DMS 273 (cell line): ENCODE measurements around the gene FAHD2A.
"Not testable (repeated sequence)": the region's sequence is repeated elsewhere in the genome, so short reads cannot be mapped to it uniquely, and the experiment has no call there.

ENCODE experiments used
- DNase-seq: peaks from one replicate; lab custom pipeline; 2025; ENCODE audit not compliant: unreplicated experiment; lab: John Stamatoyannopoulos, UW

FAHD2A gene, protein sequence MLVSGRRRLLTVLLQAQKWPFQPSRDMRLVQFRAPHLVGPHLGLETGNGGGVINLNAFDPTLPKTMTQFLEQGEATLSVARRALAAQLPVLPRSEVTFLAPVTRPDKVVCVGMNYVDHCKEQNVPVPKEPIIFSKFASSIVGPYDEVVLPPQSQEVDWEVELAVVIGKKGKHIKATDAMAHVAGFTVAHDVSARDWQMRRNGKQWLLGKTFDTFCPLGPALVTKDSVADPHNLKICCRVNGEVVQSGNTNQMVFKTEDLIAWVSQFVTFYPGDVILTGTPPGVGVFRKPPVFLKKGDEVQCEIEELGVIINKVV

DNA sequence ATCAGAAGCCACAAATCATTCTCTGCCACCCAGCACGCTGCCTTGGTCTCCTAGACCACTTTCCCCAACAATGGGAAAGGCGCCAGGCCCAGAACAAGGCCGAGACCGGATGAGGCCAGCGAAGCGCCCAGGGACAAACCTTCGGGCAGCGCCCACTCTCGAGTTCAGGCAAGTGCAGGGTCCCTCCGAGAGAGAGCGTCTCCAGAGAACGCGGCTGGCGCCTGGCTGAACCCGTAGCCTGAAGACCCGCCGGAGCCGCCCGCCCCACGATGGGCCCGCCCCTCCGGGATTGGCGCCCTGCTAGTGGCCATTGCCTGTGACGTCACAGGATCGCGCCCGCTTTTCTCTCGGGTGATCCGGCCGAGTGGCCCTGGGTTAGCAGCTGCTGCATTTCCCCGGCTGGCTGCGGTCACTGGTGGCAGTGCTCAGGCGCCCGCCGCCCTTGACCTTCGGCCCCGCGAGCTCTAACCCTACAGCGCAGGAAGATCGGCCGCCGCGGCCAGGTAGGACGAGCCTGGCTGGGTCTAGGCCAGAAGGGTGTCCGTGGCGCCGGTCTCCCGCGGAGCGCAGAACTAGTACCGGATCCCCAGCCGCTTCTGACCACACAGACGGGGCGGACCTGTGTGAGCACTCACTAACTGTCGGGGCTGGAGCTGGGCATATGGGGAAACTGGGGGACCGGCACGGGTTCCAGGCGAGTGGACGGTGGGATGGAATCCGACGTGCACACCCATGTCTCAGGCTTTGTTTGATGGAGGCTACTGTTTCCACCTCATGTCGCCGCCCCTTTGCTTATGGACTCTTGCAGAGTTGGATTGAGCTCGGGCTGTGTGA lies at the start of gene FAHD2A:
FAHD2A (plus strand) TSS at position 339 of the 834 bp plus-strand sequence. CDS start 2,851 bp downstream, outside the sequence.
- peak; percentile 97 for DNase-seq

DNA sequence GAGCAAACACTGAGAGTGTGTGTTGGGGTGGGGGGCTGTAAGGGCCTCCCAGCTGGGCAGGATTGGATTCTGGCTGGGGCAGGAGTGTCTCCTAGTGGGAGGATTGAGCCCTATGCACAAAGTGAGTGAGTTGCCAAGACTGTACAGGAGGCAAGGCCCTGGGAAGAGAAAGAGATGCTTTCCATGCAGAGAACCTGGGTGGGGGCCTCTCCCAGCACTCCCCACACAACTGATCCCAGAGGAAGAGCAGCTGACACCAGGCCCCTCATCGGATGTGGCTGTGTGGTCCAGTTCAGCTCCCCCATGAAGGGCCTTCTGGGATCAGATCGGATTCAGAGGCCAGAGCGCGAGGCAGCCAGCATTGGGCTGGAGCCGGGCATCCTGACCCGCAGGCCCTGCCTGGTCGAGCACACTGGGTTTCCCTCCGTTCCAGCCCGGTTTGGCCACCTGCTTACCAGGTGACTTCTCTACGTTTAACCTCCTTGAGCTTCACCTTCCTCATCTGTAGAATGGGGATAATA lies 49.4 kb upstream of the FAHD2A start:
- no peak for DNase-seq

DNA sequence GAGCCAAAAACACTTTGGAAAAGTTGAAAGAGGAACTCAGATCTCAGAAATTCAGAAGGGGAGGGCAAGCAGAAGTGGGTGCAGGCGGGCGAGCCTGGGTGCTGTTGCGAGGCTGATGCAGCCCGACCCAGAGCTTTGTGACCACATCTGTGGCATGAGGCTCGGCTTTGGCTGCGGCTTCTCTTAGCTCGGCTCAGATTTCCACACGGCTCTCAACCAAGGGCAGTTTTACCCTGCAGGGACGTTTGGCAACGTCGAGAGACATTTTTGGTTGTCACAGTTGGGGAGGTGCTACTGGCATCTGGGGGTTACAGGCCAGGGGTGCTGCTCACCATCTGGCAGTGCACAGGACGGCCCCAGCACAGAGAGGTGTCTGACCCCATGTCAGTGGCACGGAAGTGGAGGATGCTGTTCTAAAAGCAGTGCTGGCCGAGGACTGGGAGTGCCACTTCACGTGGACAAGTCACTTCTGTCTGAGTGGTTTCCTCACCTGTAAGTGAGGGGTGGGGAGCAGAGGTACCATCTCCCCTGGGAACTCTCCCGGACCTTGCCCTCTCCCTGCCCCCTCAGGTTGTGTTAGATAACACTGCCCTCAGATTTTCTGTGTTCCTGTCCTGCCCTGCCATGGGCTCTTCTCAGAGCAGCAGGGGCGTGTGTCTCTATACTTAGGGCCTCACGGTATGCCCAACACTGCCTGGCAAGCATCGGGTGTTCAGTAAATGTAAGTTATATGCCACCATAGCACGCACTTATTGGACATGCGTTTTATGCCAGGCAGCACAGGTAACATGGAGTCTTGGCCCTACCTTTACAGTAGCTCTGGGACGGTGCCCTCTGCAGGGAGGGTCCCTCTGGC lies 48.7 kb upstream of the FAHD2A start:
- DNase-seq, result no peak

DNA sequence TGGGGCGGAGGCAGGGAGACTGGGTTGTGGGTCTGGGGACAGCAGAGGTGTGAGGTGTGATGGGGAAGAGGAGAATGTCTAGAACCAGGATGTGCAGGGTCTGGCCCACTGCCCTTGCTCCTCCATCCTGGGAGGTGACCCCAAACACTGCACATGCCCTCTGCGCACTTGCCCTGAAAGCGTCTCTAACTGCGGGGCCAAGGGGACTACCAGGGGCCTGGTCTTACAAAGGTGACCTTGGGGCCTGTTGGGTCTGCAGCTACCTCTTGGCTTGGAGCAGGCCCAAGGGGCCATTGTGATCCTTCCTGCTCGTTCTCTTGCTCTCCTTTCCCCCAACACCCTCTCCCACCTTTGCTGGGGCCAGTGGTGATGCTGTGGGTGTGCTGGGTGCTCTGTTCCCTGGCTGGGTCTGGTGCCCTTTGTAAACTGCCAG lies 48.0 kb upstream of the FAHD2A start:
- no peak for DNase-seq

DNA sequence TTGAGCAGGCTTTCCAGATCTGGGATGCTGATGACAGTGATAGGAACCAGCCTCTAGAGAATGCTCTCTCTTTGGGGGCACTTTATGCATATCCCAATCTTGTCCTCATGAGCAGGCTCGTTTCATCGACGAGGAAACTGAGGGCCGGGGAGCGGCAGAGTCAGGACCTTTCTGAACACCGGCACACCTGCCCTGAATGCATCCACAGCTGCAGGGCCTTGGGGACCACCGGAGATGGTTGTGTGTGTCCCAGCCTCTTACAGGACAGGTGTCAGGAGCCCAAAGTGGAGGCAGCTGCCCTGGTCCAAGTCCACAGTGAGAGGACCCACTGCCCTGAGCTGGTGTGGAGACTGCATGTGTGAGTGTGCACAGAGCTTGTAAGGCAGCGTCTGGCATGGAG lies 47.6 kb upstream of the FAHD2A start:
- DNase-seq, result no peak

DNA sequence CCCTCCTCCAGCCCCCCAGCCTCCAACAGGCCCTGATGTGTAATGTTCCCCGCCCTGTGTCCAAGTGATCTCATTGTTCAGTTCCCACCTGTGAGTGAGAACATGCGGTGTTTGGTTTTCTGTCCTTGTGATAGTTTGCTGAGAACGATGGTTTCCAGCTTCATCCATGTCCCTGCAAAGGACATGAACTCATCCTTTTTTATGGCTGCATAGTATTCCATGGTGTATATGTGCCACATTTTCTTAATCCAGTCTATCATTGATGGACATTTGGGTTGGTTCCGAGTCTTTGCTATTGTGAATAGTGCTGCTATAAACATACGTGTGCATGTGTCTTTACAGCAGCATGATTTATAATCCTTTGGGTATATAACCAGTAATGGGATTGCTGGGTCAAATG lies 47.0 kb upstream of the FAHD2A start:
- not testable (repeated sequence) for DNase-seq

DNA sequence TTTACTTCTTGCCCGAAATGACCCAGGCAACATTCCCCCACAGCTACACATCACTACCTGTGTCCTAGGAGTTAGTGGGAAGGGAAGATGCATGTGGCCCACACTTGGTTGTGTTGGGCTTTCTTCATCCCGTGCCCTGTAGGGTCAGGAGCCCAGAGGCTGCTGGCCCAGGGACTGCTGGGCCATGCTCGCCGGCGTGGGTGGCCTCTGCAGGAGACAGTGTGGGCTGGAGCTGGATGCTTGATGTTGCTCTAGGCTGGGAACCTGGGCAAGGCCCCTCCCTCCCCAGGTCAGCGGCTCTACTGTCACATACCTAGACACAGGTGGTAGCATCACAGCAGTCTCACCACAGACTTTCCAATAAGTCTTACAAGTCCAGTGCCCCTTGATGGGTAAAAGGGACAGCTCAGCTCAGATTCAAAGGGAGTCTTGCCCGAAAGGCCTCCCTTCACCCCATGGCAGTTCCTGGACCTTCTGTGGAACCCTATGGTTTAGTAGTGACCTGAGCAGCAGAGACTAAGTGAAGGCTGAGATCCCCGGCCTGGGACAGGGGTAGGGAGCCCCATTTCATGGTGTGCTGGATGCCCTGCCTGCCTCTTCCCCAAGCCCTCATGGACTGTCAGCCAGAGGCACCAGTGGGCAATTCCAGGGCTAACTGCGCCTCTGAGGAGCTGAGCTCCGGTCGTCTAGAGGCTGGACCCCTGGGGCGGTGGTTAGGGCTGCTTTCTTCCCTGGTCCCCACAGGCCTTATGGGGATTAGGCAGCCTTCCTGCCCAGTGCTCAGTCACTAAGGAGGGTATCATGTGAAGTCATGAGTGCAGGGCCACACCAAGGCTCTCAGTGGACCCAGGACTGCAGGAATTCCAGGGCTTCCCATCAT lies 45.4 kb upstream of the FAHD2A start:
- DNase-seq, result no peak

DNA sequence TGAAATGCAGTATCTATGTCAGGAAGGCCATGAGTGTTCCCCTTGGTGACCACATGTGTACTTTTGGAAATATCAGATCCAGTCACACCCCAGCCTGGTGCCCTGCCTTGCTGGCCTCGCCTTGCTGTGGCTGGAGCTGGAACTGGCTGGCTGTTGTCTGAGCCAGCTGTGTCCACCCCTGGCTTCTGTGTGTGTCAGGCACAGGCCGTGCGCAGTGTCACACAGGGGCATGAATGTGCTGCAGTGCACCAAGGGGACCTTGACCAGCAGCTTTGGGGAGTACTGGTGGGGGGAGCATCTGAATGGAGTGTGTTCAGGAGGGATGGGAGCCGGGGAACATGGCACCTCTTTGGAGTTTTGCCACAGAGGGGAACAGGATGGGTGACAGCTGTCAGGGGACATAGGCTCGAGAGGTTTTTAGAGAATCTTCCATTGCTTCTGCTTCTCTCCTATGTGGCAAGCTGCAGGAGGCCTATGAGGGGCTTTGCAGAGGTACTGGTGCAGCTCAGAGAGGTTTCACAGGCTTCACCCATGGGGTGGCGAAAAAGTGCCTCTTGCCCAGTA lies 44.7 kb upstream of the FAHD2A start:
- DNase-seq, result no peak

DNA sequence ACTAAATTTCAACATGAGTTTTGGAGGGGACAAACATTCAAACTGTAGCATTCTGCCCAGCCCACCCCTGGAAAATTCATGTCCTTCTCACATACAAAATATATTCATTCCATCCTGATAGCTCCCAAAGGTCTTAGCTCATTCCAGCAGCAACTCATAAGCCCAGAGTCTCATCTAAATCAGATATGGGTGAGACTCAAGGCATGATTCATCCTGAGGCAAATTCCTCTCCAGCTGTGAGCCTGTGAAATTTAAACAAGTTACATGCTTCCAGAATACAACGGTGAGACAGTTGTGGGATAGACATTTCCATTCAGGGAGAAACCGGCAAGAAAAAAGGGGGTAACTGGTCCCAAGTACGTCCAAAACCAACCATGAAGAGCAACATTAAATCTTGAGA lies 43.5 kb upstream of the FAHD2A start:
- no peak for DNase-seq

DNA sequence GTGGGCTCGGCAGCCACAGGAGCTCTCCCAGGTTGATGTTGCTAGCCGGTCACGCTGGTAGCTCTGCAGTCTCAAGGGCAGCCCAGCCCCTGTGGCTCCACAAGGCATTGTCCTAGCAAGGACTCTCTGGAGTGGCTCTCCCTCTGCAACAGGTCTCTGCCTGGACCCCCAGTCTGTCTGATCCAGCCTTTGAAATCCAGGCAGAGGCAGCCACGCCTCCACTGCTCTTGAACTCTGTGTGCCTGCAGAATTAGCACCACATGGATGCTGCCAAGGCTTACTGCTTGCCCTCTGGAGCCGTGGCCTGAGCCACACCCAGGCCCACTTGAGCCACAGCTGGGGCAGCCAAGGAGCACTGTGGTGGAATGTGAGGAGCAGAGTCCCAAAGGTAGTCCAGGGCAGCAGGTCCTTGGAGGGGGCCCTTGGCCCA lies 43.0 kb upstream of the FAHD2A start:
- DNase-seq, result no peak

DNA sequence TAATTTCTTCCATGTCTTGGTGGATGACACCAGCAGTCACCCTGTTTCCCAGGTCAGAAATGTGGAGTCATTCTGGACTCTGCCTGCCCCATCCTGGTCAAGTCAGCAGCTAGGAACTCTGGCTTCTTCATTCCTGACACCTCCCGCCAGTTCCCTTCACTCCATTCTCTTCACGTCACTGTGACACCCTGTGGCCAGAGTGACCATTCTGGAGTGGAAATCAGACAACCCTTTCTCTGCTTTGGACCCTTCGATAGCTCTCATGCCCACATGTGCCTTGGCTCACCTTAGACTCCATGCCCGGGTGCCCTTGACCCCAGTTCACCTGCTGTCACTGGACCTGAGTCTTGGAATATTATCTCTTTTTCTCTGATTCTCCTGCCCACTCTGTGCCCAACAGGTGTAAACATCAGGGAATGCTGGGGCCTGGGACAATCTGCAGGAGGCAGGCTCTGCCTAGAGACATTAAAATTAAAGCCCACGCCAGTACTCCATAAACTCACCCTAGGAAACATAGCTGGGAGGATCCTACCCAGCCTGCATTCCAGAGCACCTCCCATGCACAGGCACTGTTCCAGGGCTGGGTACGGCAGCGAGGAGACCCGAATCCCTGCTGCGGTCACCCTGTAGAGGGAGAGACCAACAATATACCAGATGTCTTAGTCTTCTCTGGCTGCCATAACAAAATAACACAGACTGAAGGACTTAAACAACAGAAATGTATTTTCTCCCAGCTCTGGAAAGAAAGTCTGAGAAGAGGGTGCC lies 41.1 kb upstream of the FAHD2A start:
- no peak for DNase-seq

DNA sequence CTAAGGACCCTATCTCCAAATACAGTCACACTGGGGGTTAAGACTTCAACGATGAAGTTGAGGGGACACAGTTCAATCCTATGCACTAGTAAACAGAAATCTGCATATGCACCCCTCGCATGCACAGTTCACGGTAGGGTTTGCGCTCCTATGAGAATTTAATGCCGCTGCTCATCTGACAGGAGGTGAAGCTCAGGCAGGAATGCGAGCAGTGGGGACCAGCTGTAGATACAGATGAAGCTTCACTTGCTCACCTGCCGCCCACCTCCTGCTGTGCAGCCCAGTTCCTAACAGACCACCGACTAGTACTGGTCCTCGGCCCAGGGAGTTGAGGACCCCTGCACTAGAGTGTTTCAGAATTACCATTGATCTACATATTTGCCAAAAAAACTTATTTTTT lies 40.0 kb upstream of the FAHD2A start:
- no peak for DNase-seq

DNA sequence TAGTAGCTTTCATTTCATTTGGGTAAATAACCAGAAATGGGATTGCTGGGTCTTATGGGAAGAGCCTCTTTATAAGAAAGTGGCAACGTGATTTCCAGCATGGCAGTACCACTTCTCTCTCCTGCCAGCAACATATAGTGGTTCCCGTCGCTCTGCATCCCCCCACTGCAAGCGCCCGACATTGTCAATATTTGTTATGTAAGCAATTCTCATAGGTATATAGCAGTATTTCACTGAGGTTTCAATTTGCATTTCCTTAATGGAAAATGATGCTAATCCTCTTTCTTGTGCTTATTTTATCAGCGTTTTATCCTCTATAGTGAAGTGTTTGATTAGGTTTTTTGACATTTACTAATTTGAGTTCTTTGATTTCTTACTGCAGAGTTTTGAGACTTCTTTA lies 36.0 kb upstream of the FAHD2A start:
- DNase-seq, result no peak

DNA sequence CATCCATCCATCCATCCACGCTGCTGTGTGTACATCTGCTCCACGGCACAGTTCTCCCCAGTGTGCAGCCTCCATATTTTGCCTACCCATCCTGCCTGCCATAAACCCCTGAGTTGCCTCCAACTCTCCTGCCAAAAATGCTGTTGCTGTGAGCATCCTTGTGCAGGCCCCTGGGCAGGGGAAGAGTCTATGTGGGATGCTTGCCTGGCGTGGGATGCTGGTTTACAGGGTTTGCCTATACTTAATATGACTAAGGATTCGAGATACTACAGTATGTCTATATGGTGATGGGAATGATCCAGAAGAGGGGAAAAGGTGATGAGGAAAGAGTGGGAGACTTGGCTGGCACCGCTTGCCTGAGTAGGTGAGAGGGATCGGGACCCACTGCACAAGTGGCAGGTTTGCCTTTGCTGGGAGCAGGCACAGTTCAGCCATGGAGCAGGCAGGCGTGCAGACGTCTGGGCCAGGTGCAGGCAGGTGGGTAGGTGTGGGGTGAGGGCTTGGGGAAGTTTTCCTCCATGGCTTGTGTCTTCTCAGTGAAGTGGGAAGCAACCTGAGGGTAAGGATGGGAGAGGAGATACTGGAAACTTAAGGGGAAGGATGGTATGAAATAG lies 30.2 kb upstream of the FAHD2A start:
- no peak for DNase-seq

DNA sequence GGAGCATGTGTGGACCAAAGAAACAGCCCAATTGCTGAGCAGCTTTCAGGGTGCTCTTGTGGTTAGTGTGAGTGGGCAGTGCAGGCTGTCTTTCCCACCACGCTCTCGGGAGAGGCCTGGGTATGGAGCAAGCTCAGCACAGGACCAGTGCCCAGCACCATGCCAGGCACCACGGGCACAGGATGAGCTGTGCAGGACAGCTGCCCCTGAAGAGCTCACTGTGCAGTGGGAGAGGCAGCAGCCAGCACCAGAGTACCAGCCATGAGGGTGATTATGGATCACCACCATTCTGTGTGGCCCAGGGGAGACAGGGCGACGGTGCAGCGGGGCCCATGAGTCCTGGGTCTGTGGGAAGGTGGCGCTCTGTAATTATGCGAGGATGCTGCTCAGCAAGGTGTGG lies 29.7 kb upstream of the FAHD2A start:
- no peak for DNase-seq

DNA sequence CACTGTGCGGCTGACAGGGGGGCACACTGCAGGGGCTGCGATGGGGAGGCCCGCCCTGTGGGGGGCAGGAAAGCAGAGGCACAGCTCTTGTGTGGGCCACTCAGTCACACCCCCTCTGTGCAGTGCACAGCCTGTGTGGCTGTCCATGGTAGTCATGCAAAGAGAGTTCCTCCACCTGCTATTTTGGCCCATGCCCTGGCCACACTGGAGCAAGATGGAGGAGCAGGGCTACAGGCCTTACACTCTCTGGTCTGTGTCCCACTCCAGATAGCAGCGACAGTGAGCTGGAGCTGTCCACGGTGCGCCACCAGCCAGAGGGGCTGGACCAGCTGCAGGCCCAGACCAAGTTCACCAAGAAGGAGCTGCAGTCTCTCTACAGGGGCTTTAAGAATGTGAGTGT lies 28.5 kb upstream of the FAHD2A start:
- no peak for DNase-seq

DNA sequence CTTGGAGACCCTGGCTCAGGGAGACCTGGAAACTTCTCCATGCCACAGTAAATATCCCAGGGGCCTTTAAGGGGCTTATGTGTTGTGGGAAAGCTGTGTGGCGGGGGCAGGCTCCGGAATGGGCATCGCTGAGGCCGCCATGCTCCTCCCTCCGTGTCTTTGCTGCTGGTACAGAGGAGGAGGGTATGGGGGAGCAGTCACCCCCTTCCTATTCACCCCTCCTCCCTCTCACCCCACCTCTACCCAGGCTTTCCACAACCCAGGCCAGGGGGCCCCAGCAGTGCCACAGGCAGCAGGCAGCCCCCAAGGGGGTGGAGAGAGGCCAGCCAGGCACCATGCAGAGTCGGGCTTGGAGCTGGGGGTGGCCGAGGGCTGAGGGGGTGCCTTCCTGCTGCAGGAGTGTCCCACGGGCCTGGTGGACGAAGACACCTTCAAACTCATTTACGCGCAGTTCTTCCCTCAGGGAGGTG lies 28.0 kb upstream of the FAHD2A start:
- DNase-seq, result no peak

DNA sequence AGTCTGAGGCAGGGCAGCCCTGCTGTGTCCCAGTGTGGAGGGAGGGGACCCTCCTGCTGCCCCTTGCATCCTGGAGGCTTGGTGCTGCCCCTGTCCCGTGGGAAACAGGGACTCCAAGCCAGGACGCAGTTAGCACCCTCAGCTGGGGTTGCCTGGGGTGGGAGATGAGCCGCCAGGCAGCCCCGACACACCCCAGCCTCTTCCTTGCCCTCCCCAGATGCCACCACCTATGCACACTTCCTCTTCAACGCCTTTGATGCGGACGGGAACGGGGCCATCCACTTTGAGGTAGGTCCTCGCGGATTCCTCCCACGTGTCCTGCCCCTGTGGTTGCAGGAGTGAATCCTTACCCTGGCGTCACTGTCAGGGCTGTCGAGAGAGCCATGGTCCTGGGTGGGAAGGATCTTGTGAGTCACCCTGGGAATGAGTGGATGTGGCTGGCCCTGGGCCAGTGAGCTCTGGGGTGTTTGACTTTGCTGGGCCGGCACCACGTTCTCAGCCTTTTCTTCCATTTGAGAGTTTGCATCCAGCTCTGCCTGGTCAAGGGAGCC lies 27.5 kb upstream of the FAHD2A start:
- DNase-seq, result no peak
